Stimulated activated CD4-positive, alpha-beta T cell treated with anti-CD3 and anti-CD28 coated beads, Interleukin-12 subunit alpha, Interleukin-12 subunit beta, amount 100 ng/mL, for 48 hours (primary cell): ENCODE data around the gene FXYD3.
A peak's percentile ranks its signal among the peaks of the same experiment; 100 is the strongest.

Source experiments
- DNase-seq, 3 donors: peaks; one replicate each; pipeline ENCODE4 v3.0.0-alpha.2; 2020; ENCODE audit warnings: low read depth in 2 of 3, low spot score in 1 of 3

The FXYD3 gene

DNA sequence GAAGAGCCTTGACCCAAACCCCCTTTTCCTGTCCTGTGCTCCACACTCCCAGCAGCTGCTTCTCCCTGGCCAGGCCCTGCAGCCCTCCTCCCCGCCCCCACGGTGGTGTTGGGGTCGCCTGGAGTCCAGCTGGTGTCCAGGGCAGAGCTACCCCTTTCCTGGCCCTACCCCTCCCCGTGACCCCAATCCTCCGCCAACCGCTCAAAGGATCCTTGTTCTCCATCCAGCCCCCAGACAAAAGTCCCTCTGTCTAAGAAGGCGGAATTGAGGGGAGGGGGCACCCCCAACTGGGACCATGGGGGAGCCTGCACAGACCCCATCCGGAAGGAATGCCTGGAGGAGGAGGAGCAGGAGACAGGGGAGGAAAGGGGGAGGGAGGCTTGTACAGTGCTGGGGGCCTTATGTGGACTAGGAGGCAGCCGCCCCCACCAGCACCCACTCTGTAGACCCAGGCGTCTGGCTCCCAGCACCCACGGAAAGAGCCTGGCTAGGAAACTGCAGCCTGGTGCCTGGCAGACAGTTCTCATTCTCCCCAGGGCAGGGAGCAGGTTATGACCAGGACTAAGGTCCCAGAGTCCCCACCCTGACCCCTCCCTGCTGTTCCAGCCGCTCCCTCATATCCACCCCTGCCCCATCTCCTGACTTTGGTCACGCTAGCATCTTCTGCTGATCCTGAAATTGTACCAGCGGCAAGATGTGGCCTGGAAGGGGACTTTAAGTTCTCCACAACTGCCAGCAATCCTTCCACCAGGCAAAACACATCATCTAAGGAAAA lies at the start of gene FXYD3:
FXYD3 (plus strand) TSS at position 647 of the 775 bp plus-strand sequence. CDS start 3,554 bp downstream, outside the sequence.
- DNase-seq = no peak

- no peak for DNase-seq
Observed at GRCh38 chr19:35066121-35066520, 49.5 kb upstream of the FXYD3 start.

GRCh38 chr19:35066691-35067563 lies 48.7 kb upstream of the FXYD3 start:
- peak; percentile 87 to 93 (median 88) for DNase-seq

- DNase-seq = no peak
Observed at GRCh38 chr19:35068941-35069634, 46.5 kb upstream of the FXYD3 start.

- no peak for DNase-seq
Observed at GRCh38 chr19:35069696-35070095, 45.9 kb upstream of the FXYD3 start.

GRCh38 chr19:35070471-35070870 lies 45.2 kb upstream of the FXYD3 start:
- no peak for DNase-seq

- DNase-seq = no peak
Observed at GRCh38 chr19:35073516-35073915, 42.1 kb upstream of the FXYD3 start.

DNA sequence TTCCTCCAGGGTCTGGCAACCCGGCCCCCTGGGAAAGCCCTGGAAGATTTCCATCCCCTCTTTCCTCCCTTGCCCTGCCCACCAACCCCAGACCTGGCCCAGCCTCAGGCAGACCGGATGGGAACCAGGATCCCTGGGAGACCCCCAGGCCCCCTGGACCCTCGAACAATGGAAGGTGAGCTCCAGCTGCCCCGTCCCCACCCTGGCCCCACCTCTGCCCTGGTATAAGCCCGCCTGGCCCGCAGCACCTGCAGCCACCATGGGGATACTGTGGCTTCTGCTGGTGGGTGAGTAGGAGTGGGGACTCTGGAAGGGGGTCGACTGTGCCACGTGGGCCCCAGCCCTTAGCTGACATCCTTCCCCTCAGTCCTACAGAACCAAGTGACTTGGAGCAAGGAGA lies 41.7 kb upstream of the FXYD3 start:
- DNase-seq = no peak

- DNase-seq = no peak
Observed at GRCh38 chr19:35074426-35075201, 41.0 kb upstream of the FXYD3 start.

DNA sequence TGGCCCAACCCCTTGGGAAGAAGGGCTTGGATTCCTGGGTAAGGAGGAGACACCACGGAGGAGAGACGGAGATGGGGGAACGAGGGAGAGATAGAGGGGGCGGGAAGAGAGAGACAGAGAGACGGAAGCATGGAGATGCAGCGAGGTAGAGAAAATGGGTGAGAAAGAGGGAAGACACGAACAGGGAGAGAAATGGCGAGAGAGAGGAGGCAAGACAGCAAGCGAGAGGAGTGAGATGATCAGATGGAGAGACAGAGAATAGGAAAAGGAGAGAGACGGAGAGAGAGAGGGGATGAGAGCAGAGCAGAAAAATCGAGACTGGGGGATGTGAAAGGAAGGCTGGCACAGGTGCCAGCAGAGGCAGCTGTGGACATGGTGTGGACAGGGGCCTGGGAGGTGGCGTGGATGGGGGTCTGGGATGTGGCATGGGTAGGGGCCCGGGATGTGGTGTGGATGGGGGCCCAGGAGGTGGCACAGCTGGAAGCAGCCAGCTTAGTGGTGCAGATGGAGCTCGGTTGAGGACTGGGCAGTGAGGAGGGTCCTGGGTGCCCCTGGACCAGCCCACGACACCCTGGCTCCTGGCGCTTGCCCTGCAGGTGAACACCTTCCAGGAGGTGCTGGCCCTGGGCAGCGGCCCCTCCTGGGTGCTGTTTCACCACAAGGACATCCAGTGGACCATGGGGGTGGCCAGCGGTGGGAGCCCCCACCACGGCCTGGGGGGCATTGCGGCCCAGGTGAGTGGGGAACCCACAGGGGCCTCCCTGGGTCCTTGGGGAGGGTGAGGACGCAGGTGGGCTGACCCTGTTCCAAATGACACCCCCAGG lies 40.2 kb upstream of the FXYD3 start:
- no peak for DNase-seq

DNA sequence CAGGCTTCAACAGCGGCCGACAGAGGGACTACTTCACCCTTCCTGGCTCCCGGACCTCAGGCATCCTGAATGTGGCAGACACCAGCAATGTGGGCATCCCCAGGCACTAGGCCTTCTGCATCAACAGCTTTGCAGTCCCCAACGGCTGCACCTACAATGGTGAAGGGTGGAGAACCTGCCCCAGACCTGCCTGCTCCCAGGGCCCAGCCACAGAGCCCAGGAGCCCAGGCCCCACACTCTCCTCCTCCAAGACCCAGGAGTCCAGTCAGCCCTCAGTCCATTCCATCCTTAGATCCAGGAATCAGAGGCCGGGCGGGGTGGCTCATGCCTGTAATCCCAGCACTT lies 39.6 kb upstream of the FXYD3 start:
- DNase-seq = no peak

GRCh38 chr19:35076657-35077056 lies 39.0 kb upstream of the FXYD3 start:
- DNase-seq = no peak

DNA sequence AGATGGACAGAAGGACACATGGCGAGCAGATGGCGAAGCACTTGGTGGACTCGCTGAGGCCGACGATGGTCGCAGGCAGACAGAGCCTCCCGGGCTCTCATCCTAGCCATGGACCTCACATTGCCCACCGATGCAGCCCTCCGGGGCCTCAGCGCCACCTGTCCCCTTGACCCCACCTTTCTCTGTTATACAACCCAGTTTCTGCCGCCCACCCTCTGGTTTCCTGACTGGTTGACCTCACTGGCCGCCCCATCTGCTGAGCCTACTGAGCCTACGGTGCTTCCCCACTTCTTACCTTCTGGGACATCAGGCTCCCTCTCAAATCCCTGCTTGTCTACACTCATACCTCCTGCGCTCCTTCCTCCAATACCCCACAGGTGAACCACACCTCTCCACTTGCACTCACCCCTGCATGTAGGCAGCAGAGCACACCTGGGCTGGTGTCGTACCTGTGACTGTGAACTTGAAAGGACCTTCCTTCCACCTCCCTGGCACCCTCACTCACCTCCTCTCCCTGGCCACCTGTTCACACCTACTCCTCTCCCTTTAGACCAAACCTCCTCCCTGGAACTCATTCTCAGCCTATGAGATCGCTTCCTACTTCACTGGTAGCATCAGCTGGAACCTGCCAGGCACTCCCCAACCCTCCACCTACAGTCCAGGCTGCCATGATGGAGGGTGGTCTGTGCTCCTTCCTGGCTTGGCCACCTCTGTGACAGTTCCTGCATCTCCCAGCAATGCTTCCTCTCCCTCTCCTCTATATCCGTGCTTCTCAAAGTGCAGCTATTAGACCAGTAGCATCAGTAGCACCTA lies 38.0 kb upstream of the FXYD3 start:
- no peak for DNase-seq

GRCh38 chr19:35079826-35080225 lies 35.8 kb upstream of the FXYD3 start:
- no peak for DNase-seq

DNA sequence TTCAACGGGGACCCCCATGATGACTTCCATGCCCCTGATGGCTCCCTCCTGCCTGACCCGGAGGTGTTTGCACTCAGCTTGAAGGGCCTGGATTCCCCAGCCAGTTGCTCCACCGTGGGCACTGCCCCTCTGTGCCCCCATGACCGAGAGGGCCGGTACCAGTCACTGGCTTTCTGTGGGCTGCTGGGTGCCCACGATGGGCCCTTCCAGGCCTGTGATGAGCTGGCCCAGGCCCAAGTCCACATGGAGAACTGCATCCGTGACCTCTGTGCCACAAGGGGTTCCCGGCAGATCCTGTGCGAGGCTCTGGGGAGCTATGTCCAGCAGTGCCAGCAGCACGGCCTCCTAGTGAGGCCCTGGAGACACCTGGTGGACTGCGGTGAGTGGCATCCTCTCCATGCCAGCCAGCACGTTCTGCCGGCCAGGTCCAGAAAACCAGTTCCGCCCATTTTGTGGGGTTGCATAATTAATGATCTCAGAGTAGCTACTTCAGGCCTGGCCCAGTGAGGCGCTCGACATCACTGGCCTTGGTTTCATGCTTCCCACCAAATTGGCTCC lies 34.9 kb upstream of the FXYD3 start:
- no peak for DNase-seq

DNA sequence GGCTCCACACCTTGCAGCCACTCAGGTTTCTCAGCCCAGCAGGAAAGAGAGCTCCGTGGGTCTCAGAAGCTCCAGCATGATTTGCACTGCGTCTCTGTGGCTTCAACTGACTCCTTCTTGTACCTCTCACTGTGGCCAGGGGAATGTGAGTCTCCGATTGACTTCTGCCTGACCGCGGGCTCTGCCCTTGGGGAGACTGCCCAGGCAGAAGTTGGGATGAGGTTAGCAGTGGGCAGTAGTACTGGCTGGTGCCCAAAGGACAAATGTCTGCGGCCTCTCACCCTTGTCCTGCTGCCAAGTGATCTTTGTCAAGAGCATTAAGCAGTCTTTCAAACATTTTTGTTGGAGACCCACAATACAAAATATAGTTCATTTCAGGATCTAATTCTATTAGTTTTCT lies 34.4 kb upstream of the FXYD3 start:
- no peak for DNase-seq

DNA sequence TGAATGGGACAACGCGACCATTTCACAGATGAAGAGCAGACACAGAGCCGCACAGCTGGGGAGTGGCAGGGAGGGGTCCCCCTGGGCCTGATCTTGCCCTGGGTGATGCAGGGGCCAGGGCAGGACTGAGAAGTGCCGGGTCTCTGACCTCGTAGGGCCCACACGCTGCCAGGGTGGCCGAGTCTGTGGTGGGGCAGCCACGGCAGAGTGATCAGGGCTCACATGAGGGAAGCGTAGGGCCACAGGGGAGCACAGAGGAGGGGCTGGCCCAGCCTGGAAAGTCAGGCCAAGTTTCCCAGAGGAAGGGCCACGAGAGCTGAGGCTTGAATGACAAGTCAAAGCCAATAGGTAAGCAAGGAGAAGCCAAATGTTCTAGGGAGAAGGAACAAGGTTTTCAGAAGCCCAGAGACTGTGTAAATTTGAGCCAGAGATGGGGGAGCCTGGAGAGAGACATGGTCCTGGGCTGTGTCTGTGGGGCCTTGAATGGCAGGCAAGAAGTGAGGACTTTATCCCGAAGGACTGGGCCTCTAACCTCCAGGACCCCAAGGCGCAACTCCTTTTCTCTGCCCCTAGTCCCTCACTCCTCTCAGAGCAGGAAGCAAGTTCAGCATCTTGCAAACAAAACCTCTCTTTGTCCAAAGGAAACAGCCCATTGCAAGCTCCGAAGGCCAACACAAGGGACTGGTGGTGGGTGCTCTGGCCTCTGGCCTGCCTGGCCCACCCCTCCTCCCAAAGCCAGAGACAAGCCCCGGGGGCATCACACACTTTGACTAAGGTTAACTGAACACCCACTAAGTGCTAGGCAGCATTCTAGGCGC lies 31.7 kb upstream of the FXYD3 start:
- no peak for DNase-seq

DNA sequence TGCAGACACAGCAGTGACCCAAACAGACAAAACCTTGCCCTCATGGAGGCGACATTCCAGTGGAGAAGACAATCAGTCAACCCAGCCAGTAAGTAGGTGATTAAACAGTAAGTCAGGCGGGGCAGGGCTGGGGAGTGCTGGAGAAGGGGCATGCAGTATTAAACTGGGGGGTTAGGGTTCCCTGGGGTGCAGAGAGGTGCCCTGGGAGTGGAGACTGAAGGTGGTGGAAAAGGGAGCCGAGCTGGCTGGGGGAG lies 31.2 kb upstream of the FXYD3 start:
- no peak for DNase-seq
